Measurements from ENCODE around the gene MED13L.
A peak's percentile ranks its signal among the peaks of the same experiment; 100 is the strongest.

- TF ChIP-seq, protein P1, sequence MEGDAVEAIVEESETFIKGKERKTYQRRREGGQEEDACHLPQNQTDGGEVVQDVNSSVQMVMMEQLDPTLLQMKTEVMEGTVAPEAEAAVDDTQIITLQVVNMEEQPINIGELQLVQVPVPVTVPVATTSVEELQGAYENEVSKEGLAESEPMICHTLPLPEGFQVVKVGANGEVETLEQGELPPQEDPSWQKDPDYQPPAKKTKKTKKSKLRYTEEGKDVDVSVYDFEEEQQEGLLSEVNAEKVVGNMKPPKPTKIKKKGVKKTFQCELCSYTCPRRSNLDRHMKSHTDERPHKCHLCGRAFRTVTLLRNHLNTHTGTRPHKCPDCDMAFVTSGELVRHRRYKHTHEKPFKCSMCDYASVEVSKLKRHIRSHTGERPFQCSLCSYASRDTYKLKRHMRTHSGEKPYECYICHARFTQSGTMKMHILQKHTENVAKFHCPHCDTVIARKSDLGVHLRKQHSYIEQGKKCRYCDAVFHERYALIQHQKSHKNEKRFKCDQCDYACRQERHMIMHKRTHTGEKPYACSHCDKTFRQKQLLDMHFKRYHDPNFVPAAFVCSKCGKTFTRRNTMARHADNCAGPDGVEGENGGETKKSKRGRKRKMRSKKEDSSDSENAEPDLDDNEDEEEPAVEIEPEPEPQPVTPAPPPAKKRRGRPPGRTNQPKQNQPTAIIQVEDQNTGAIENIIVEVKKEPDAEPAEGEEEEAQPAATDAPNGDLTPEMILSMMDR (optimal IDR thresholded peaks at IDR 0.05 in 1 of 3, IDR thresholded peaks at IDR 0.05 in 1 of 3, conservative IDR thresholded peaks at IDR 0.05 in 1 of 3; ENCODE audit: extremely low read depth in 1 of 3, insufficient read depth in 2 of 3, low read length in 3 of 3), result peak in 2 of 3 experiments; percentile 45 to 63
- no peak for TF ChIP-seq EZH2 (IDR thresholded peaks at IDR 0.05; ENCODE audit: low read length)
Observed at GRCh38 chr12:115946867-115947695, 330.4 kb downstream of the MED13L start.

Data from keratinocyte (primary cell).